GM10248 (cell line): ENCODE results near the gene JMJD8.
A peak's percentile ranks its signal among the peaks of the same experiment; 100 is the strongest.

Experiments
- CTCF ChIA-PET: fragments of 300-600 bp; sonication (Branson Sonifier 250); formaldehyde crosslinking; extraction: SDS; loops from one replicate; lab custom pipeline; 2021; ENCODE audit warnings: antibody characterized with exemption; lab: Yijun Ruan, JAX
- POLR2A ChIA-PET: fragments of 350-650 bp; sonication (Branson Sonifier 250); formaldehyde crosslinking; extraction: SDS; loops from one replicate; lab custom pipeline; 2020; ENCODE audit warnings: antibody characterized with exemption; lab: Yijun Ruan, JAX
- DNase-seq: peaks from one replicate; pipeline ENCODE4 v3.0.0; 2012; ENCODE audit errors: extremely low spot score
- TF ChIP-seq, protein P1 (sequence below): IDR thresholded peaks from 2 replicates; pipeline ENCODE4 v1.5.1; 2012; ENCODE audit warnings: mild to moderate bottlenecking, low read depth; ENCODE audit errors: extremely low read depth, missing control alignments, control extremely low read depth

Gene JMJD8

DNA sequence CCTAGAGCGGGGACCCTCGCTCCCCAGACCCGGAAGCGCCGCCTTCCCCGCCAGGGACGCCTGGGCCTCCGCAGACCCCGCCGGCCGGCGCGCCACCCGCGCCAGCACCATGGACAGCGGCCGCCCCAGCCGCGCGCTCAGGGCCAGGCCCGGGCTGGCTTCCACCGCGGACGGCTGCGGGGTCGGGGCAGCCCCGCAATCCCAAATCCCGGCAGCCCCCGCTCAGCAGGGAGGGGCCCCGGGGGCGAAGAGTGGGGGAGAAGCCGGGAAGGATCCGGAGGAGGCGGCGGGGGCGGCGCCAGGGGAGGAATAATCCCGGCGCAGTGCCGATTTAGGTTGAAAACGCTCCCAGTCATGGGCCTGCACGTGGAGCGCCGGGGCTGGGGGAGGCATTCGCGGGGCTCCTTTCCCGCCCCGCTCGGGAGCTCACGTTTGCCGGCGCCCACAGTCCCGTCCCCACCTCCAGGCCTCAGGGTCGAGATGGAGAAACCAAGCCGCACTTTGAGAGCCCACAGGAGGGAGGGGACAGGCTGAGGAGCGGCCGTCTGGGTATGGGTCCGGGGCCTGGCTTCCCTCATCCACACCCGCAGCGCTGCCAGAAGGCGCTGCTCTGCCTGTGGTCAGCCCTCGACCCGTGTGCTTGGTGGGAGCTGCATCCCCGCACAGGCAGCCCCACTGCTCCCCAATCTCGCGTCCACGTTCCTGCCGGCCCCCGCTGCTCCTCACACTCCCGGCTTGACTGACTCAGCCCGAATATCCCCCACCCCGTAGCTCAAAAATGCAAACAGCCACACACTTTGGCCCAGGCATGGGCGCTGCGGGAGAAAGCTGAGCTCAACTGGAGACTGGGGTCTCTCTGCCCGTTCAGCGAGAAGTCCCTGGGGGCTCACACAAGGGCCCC, 16.8 kb upstream of the JMJD8 start:
- DNase-seq = peak; percentile 54
- CTCF ChIA-PET = interaction anchor here (2.7 to 3.8 kb wide), 2 partner anchors 11 to 84 kb away, joined by 7 to 13 read pairs; no protein-coding TSS in a partner anchor
- POLR2A ChIA-PET = no interaction called here

DNA sequence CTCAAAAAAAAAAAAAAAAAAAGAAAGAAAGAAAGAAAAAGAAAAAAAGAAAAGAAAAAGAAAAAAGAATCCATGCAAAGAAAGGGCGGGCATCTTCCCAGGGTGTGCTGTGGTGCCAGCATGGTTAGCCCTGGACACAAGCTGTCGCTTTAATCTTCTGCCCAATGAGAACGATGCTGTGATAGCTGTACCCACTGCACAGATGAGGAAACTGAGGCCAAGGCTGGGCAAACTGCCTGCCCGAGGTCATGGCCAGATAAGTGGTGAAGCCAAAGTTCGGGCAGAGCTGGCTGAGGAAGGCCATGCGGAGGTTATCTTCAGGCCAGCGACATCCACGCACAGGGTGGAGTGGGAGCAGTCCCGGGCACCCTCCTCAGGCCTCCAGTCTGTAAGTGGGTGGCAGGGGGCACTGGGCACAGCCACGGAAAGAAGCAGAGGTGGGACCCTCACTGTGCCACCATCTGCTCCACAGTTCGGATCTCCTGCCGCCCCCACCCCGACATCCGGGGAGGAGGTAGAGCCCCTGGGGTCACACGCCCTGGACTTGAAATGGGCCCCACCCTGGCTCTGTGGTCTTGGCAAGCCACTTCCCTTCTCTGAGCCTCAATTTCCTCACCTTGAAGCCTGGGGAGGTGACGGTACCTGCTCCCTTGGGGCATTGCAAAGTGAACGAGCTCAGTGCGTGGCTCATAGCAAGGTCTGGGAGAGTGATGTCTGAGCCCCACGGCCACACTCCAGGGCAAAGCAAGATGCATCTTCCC, 15.0 kb upstream of the JMJD8 start:
- no peak for DNase-seq
- CTCF ChIA-PET = interaction anchor here (0.9 kb wide), 1 partner anchor 86 kb away, joined by 4 read pairs; no protein-coding TSS in a partner anchor
- TF ChIP-seq, protein P1, sequence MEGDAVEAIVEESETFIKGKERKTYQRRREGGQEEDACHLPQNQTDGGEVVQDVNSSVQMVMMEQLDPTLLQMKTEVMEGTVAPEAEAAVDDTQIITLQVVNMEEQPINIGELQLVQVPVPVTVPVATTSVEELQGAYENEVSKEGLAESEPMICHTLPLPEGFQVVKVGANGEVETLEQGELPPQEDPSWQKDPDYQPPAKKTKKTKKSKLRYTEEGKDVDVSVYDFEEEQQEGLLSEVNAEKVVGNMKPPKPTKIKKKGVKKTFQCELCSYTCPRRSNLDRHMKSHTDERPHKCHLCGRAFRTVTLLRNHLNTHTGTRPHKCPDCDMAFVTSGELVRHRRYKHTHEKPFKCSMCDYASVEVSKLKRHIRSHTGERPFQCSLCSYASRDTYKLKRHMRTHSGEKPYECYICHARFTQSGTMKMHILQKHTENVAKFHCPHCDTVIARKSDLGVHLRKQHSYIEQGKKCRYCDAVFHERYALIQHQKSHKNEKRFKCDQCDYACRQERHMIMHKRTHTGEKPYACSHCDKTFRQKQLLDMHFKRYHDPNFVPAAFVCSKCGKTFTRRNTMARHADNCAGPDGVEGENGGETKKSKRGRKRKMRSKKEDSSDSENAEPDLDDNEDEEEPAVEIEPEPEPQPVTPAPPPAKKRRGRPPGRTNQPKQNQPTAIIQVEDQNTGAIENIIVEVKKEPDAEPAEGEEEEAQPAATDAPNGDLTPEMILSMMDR = no peak
- POLR2A ChIA-PET = no interaction called here

More for the DNA sequence above, 16.8 kb upstream of the JMJD8 start:
- TF ChIP-seq, protein P1 = no peak

DNA sequence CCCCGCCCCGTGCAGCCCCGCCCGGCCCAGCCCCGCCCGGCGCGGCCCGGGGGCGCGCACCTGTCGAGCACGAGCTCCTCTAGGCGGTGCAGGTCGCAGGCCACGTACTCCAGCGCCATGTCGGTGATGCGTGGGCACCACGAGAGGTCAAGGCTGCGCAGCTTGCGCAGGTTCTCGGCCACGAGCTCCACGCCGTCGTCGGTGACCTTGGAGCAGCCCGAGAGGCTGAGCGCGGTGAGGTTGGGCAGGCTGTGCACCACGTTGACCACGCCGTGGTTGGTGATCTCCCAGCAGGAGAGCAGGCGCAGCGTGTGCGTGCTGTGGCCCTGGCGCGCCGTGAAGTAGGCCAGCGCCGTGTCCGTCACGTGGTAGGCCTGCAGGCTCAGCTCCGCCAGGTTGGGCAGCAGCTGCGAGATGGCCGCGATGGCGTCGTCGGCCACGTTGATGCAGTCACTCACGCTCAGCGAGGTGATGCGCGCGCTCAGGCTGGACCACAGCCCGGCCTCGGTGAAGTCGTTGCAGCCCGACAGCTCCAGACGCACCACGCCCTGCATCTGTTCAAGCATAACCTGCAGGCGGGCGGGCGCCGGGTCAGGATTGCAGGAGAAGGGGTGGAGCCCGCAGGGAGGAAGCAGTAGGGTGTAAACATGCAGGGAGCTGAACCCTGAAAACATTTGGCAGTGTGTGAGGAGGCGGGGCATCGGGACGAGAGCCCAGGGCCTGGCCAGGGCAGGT, 11.4 kb upstream of the JMJD8 start:
- ChIA-PET POLR2A (interaction anchor here (0.5 kb wide), 1 partner anchor 113 kb away, joined by 4 read pairs; no protein-coding TSS in a partner anchor), CTCF (interaction anchor here (1.0 to 1.6 kb wide), 5 partner anchors 11 to 89 kb away, joined by 3 to 8 read pairs (median 4); partner anchors contain the start of genes JMJD8 and METRN)
- TF ChIP-seq, protein P1 = no peak
- DNase-seq = peak; percentile 83

DNA sequence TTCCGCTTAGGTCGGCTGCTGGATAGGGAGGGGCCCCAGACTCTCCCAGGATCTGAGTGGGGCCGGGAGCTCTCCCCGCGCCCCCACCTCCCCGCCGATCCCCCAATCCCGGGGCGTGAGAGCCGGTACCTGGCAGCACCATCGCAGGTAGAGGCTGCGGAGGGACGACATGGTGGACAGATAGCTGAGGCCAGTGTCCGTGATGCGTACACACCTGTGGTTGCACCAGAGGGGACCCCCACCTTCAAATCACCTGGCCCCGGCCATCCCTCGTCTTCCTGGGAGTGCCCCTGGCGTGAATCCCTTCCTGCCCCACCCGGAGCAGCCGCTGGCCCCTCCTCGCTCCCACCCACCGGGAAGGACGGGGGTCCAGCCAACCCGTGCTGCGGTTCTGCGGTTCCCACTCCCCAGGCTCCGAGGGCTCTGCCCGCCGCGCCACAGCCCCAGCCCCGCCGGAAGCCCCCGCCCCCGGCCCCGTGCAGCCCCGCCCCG, 10.8 kb upstream of the JMJD8 start:
- POLR2A ChIA-PET = no interaction called here
- TF ChIP-seq, protein P1 = no peak
- no peak for DNase-seq
- CTCF ChIA-PET = interaction anchor here (1.2 to 1.6 kb wide), 4 partner anchors 17 to 90 kb away, joined by 3 to 8 read pairs (median 4); partner anchors contain the start of gene METRN

DNA sequence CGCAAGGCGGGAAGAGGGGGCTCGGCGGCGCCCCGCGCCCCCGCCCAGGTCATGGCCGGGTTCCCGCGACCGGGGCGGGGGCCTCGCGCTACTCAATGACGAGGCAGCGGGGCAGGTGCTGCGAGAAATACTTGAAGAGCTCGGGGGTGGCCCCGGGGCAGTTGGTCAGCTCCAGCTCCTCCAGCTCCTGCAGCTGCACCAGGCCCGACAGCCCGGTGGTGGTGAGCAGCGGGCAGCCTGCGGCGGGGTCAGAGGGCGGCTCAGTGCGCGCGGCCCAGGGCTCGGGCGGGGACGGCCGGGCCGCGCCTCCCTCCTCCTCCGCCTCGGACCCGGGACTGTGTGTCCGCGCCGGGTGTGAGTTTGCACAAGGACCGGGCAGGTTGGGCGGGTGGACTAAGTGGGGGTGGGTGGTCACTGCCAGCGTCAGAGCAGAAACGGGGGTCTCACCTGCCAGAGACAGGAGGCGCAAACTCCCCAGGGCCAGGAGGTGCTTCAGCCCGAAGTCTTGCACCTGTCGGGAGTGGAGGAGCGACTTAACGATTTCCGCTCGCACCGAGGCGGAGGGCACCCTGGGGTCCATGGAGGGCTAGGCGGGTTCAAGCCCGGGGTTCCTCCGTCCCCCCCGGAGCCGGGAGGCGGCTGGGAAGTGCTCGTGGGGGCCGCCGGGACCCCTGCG, 10.2 kb upstream of the JMJD8 start:
- TF ChIP-seq, protein P1 = no peak
- no peak for DNase-seq
- ChIA-PET CTCF (interaction anchor here (1.6 to 1.9 kb wide), 2 partner anchors 18 to 20 kb away, joined by 4 read pairs; partner anchors contain the start of gene METRN), POLR2A (no interaction called here)
